GM19035 (cell line): ENCODE measurements around the gene SLC25A43.
"Not testable (repeated sequence)": the region's sequence is repeated elsewhere in the genome, so short reads cannot be mapped to it uniquely, and the experiment has no call there.

Source experiments
- ATAC-seq: cut with Tn5 transposase; IDR thresholded peaks from one replicate; pipeline ENCODE4 v1.9.1; 2021; ENCODE audit not compliant: unreplicated experiment

SLC25A43 gene

DNA sequence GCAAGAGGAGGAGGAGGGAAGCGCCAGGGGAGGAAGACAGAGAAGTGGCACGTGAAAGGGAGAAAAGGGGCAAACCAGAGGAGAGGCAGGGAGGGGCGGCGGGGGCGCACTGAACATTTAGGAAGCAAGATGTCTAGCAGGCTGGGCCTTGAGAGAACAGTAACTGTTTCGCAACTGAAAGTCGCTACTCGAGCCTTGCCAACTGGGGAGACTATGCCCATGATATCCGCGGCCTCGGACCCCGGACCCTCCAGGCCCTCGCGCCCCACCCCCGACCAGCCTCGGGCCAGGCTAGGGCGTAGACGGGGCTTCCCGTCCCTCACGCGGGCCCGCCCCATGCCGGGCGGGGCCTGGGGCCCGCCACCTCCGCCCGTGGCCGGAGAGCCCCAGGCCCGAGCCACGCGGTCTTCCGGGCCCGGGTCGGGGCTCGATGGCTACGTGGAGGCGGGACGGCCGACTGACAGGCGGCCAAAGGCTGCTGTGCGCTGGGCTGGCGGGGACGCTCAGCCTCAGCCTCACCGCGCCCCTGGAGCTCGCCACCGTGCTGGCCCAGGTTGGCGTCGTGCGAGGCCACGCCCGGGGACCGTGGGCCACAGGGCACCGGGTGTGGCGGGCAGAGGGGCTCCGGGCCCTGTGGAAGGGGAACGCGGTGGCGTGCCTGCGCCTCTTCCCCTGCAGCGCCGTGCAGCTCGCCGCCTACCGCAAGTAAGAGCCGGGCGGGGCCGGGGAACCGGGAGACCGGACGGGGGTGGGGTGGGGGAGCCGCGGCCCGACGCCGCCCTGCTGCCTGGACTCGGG lies at the start of gene SLC25A43:
TSS of gene SLC25A43 (plus strand) at position 363 of the 798 bp plus-strand sequence. CDS start at position 431, 68 bp downstream.
- peak; percentile 92 for ATAC-seq

DNA sequence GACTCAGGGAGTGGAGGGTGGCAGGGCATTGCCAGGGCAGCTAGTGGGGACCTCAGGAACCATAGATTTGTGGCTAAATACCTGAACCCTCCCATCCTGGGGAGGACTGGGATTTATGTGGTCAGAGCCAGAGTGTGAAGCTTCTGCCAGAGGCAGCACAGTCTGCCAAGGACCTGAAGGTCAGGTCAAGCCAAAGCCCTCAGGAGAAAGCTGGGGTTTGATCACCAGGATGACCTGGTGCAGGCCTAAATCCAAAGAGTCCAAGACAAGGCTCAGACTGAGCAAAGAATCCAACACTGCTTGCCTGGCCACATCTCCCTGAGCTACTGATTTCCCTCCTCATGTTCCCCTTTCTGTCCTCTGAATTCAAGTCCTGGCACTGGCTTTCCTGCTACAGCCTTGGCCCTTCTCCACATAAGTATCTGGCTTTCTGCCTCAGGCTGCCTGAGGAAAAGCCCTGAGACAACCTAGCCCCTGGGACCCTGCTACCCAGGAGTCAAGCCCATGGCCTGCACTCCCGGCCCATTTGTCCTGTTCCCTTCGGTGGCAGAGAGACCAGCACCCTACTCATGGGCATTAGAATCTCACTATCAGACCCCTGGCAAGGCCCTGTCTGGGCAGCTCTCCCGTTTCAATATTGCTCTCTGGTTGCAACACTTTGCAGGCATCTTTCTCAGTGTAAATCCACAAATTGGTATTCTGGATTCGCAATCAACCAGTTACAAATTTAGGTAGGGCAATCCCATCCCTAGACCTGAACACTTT lies 39.3 kb upstream of the SLC25A43 start:
- no peak for ATAC-seq

DNA sequence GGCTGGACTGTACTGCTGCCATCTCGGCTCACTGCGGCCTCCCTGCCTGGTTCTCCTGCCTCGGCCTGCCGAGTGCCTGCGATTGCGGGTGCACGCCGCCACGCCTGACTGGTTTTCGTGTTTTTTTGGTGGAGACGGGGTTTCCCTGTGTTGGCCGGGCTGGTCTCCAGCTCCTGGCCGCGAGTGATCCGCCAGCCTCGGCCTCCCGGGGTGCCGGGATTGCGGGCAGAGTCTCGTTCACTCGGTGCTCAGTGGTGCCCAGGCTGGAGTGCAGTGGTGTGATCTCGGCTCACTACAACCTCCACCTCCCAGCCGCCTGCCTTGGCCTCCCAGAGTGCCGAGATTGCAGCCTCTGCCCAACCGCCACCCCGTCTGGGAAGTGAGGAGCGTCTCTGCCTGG lies 37.7 kb upstream of the SLC25A43 start:
- ATAC-seq = not testable (repeated sequence)

DNA sequence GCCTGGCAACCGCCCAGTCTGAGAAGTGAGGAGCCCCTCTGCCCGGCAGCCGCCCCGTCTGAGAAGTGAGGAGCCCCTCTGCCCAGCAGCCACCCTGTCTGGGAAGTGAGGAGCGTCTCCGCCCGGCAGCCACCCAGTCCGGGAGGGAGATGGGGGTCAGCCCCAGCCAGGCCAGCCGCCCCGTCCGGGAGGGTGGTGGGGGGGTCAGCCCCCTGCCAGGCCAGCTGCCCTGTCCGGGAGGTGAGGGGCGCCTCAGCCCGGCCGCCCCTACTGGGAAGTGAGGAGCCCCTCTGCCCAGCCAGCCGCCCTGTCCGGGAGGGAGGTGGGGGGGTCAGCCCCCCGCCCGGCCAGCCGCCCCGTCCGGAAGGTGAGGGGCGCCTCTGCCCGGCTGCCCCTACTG lies 37.1 kb upstream of the SLC25A43 start:
- ATAC-seq = not testable (repeated sequence)

DNA sequence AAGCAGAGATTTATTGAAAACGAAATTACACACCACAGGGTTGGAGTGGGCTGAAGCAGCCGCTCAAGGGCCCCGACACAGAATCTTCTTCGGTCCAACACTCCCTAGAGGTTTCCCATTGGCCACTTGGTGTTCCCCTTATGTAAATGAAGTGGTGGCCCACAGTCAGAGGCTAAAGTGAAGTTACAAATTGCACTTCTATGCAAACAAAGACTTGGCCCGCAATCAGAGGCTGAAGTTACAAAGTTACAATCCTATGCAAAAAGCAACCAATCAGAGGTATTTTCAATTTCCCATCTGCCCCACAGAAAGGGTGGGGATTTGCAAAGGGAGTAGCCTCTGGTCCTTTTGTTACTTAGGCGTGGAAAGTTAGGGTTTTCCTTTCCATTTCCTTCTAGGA lies 35.7 kb upstream of the SLC25A43 start:
- no peak for ATAC-seq

DNA sequence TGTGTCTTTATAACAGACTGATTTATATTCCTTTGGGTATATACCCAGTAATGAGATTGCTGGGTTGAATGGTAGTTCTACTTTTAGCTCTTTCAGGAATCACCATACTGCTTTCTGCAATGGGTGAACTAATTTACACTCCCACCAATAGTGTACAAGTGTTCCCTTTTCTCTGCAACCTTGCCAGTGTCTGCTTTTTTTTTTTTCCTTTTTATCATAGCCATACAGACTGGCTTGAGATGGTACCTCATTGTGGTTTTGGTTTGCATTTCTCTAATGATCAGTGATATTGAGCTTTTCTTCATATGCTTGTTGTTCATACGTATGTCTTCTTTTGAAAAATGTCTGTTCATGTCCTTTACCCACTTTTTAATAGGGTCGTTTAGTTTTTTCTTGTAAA lies 27.3 kb upstream of the SLC25A43 start:
- ATAC-seq = not testable (repeated sequence)

DNA sequence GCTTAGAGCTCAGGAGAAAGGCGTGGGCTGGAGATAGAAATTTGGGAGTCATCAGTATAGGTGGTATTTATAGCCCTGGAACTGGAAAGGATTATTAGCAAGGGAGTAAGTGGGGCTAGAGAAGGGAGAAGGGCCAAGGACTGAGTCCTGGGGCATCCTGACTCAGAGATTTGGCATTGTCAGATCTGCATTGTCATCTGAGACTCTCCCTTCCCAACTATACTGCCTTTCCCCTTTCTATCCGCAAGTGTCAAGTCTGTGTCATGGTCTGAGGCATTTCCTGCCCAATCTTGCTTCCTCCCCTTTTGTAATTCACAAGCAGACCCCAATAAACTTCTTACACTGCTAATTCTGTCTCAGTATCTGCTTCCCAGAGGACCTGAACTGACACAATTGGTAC lies 24.4 kb upstream of the SLC25A43 start:
- no peak for ATAC-seq

DNA sequence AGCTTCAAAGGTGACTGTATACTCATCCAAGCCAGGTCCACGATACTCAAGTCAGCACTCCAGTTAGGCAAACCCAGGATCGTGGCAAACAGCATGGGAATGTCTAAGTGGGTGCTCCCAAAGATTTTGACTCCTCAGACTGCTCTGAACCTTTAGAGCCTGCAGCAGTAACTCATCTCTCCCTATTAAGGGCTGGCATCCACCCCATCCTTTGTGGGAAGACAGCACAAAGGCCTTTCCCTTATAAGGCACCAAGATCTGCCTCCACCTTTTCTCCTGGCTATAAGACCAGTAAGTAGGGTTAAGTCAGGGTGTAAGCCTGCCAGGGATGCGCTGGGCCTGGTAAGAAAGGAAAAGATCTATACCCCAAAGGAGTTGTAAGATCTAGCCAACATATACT lies 23.6 kb upstream of the SLC25A43 start:
- no peak for ATAC-seq

DNA sequence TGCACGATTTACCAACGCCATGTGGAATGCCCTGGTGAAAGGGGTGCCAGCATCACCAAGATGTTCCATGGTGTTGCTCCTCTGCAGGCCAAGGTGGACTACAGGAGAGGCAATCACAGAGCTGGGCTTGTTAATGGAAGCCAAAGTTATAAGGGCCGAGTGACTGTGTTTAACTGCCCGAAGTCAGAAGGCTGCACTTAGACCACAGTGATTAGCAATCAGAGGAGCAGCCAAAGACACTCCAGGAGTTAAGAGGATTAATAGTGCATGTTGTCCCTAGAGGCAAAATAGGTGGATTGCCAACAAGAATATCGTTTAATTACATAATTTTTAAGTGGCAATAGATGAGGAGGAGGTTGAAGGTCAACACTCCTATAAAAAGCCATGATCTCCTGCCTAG lies 22.8 kb upstream of the SLC25A43 start:
- no peak for ATAC-seq

DNA sequence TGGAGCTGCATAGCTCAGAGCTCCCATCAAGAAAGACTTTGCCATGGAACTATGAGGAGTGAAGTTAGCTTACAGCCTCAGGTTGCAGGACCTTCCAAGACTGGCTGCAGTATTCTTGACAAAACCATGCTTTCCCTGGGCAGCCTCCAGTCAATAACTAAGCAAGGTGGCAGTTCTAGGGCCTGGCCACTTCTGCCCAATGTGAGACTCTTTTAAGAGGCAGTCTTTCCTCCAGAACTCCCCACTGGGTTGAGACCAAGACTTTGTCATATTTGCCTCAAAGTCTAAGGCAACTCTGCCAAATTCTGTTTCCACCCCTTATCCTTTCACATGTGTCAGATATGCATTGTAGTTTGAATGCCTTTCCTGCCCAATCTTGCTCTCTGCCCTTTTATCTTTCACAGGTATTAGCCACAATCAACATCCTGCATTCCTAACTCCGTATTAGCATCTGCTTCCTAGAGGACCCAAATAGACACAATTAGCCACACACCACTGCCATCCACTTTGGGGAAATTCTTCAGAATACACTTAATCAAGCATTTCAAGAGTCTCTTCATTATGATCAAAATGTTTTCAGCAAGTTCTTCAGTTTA lies 17.7 kb upstream of the SLC25A43 start:
- ATAC-seq = no peak

DNA sequence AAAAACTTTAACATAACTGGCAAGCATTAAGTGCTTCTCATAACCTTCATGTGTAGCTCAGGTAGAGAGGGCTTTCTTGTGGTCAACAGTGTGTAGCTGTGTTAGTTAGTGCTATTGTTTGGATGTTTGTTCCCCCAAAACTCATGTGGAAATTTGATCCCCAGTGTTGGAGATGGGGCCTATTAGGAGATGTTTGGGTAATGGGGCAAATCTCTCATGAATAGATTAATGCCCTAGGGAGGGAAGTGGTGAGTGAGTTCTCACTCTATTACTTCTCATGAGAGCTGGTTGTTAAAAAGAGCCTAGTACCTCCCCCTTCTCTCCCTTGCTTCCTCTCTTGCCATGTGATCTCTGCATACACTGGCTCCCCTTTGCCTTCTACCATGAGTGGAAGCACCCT lies 16.5 kb upstream of the SLC25A43 start:
- no peak for ATAC-seq

DNA sequence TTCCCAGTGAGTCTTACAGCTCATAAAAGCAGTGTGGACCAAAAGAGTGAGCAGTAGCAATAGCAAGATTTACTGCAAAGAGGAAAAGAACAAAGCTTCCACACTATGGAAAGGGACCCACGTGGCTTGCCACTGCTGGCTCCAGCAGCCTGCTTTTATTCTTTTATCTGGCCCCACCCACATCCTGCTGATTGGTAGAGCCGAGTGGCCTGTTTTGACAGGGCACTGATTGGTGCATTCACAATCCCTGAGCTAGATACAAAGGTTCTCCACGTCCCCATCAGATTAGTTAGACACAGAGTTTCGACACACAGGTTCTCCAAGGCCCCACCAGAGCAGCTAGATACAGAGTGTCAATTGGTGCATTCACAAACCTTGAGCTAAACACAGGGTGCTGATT lies 12.5 kb upstream of the SLC25A43 start:
- not testable (repeated sequence) for ATAC-seq

DNA sequence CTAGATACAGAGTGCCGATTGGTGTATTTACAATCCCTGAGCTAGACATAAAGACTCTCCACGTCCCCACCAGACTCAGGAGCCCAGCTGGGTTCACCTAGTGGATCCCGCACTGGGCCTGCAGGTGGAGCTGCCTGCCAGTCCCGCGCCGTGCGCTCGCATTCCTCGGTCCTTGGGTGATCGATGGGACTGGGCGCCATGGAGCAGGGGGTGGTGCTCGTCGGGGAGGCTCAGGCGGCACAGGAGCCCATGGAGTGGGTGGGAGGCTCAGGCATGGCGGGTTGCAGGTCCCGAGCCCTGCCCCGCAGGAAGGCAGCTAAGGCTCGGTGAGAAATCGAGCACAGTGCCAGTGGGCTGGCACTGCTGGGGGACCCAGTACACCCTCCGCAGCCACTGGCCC lies 11.7 kb upstream of the SLC25A43 start:
- ATAC-seq = not testable (repeated sequence)

DNA sequence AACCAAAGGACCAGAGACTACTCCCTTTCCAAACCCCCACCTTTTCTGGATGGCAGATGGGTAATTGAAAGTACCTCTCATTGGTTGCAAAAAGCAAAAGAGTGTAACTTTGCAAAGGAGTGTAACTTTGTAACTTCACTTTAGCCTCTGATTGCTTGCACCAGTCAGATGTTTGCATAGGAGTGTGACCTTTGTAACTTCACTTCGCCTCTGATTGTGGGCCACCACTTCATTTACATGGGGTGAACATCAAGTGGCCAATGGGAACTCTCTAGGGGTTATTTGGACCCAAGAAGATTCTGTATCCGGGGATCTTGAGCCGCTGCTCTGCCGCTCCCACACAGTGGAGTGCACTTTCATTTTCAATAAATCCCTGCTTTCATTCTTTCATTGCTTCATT lies 9.9 kb upstream of the SLC25A43 start:
- ATAC-seq = no peak

DNA sequence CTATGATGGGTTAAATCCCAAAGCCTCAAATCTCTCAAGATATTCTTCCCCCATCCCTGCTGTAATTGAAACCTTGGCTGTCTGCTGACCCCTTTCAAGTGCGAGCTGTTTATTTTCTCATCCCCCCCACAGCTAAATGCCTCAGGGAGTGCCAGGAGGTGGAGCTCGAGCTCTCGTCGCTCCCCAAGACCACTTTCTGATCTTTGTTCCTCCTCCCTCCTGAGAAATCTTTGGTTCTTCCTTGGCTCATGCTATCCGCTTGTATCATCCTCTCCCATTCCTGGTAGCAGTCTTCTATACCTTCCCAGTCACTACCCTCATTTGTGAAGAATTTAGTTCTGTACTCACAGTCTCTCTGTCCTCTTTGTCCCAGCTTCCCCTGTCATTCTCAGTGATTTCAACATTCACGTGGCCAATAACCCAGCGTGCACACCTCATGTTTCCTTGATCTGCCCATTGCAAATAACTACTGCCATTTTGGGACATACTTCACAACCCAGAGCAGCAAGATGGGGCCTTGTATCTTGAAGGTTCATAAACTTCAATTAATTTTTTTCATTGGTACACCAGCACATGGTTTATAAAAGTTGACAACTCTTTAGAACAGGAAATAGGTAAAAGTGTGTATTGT lies 9.2 kb upstream of the SLC25A43 start:
- ATAC-seq = no peak

DNA sequence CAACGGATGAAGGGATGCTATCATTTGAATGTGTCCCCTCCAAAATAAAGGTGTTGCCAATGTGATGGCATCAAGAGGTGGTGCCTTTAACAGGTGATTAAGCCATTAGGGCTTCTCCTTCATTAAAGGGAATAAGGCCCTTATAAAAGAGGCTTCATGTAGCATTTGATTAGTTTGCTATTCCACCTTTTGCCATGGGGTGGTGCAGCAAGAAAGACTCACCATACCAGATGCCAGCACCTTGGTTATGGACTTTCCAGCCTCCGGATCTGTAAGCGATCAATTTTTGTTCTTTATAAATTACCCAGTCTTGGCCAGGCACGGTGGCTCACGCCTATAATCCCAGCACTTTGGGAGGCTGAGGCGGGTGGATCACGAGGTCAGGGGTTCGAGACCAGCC lies 7.9 kb upstream of the SLC25A43 start:
- ATAC-seq = no peak

DNA sequence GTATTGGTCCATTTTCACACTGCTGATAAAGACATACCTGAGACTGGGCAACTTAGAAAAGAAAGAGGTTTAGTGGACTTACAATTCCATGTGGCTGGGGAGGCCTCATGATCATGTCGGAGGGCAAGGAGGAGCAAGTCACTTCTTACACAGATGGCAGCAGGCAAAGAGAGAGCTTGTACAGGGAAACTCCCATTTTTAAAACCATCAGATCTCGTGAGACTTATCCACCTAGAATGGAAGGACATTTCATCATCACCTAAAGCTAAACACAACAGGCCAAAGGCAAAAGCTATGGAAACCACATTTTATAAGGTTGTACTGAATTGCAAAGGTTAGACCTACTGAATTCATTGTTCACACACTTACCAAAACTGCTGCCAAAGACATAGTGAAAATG lies 6.0 kb upstream of the SLC25A43 start:
- ATAC-seq = no peak

DNA sequence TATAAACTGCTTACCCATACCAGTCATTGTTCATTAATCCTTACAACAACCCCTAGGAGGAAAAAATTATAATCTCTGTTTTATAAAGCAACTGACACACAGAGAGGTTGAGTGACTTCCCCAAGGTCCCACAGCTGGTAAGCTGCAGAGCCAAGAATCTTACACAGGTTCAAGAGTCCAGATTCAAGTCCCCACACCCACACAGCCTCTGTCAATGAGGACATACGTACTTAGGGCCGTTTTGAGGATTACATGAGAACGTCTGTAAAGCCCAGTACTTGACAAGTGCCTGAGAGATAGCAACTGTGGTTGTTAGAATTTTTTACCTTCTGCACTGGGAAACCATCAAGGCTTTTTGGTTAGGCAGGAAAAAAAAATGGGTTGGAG lies 556 bp upstream of the SLC25A43 start:
- peak; percentile 12 for ATAC-seq

DNA sequence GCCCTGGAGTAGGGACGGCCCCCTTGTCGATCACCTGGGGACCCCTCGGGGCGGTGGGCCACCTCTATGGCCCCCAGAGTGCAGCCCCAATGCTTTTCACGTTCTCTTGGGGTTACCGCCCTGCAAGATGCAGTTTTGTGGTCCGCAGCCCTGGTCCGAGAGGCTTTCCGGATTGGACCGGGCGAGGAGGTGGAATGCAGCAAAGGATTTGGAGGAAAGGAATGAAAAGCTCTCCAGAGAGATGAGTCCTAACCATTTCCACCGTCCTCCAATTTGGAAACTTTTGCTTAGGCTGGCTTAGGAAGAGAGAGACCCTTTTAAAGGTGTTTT lies 601 bp downstream of the SLC25A43 start:
- no peak for ATAC-seq

DNA sequence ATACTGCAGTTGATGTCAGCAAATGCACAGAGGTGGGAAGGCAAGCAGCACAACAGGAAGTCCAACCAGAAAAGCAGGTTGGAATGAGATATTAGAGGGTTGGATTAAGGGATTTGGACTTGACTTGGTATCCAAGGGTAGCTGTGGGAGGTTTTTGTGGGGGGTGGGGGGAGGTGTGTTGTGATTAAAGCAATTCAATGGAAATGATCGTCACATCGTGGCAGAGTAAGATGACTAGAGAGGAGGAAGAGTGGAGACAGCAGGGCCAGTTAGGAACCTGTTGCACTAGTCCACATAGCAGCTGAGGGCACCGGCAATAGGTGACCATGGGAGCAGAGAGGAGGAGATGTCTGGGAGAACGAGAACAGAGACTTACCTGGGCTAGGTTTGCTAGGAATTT lies 2.4 kb downstream of the SLC25A43 start:
- no peak for ATAC-seq

DNA sequence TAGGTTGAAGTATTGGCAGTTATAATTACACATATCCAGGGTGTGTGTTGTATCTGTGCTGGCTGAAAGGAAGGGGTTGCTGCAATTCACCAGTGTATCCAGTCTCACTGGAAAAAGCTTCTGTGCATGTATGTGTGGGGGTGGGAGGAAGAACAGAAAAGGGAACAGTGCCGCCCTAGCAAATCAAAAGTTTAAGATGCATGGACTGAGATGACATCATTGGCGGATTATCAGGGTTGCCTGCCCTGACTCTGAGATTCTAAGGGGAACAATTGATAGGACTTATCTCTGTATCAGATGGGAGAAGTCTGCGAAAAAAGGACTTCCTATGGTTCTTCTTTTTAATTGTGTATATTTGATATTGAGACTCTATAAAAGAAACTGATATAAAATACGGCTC lies 3.5 kb downstream of the SLC25A43 start:
- no peak for ATAC-seq

DNA sequence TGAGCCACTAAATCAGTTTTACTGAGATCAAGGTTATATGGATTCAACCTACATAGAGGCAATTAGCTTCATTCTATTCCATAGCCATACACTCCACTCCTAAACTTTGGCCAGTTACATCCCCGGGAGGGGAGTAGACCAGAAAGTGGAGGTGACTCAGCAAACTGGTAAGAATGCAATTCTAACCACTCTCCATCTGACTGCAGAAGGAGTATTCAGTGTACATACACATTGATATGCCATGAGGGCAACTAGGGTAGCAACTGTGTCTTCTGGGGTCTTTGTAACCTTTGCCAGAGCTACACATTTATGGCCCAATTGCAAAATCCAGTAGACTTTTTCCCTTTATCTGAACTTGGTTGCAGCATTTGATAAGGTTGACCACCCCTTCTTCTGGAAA lies 7.6 kb downstream of the SLC25A43 start:
- ATAC-seq = no peak
